NCI-H82 (cell line): Measurements from ENCODE around the gene PREX1.
"Not testable (repeated sequence)": the region's sequence is repeated elsewhere in the genome, so short reads cannot be mapped to it uniquely, and the experiment has no call there.

Source experiments
- DNase-seq: peaks from one replicate; lab custom pipeline; 2025; lab: John Stamatoyannopoulos, UW

The PREX1 gene

DNA sequence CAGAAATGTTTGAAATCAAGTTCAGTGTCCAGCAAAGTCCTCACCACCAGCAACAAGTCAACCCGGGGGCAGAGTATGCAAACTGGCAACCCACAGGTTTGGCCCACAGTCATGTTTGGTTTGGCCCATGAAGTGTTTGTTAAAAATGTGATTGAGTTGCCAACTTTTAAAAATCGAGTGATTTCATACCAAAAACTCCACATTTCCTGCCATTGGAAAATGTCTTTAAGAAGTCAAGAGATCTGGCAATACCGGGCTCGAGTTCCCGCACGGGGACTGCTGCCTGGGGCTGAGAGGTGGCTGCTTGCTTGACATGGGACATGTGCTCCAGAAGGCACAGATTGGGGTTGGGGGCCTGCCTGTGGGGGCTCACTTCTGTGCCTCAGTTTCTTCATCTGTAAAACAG is 36.1 kb downstream of the PREX1 start:
- DNase-seq: no peak

DNA sequence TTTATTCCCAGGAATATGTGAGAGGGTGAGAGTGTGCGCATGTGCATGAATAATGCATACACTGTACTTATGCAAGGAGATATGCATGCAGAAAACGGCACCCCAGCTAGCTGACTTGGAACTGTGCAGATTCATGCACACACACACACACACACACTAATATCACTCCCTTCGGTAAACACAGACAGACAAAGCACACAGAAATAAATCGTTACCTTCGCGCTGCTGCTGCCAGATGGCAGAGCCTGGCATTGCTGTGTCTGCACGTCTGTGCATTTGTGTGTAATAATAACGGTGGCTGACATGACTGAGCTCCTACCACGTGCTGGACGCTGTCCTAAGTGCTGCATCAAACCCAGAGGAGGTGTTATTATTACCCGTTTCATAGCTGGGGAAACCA is 36.8 kb downstream of the PREX1 start:
- DNase-seq: peak; percentile 53

- DNase-seq: peak; percentile 38
These were observed 37.3 kb downstream of the PREX1 start for GRCh38 chr20:48790473-48791003.

GRCh38 chr20:48789781-48790472 is 37.9 kb downstream of the PREX1 start:
- DNase-seq: no peak

GRCh38 chr20:48789185-48789668 is 38.6 kb downstream of the PREX1 start:
- no peak for DNase-seq

DNA sequence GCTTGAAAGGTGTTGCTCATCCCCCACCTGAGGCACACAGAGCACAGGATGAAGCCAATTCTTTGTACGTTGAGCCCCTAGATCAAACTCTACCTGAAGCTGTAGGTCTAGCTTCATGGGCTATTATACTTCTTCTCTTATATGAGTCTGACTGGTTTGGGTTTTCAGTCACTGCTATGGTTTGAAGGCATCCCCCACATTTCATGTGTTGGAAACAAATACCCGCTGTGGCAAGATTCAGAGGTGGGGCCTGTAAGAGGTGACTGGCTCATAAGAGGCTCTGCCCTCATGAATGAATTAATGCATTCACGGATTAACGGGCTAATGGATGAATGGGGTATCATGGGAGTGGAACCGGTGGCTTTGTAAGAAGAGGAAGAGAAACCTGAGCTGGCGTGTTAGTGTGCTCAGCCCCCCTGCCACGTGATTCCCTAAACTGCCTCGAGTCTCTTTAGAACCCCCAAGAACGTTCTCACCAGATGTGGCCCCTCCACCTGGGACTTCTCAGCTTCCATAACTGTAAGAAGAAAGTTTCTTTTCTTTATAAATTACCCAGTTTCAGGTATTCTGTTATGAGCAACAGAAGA is 39.2 kb downstream of the PREX1 start:
- peak; percentile 9 for DNase-seq

DNA sequence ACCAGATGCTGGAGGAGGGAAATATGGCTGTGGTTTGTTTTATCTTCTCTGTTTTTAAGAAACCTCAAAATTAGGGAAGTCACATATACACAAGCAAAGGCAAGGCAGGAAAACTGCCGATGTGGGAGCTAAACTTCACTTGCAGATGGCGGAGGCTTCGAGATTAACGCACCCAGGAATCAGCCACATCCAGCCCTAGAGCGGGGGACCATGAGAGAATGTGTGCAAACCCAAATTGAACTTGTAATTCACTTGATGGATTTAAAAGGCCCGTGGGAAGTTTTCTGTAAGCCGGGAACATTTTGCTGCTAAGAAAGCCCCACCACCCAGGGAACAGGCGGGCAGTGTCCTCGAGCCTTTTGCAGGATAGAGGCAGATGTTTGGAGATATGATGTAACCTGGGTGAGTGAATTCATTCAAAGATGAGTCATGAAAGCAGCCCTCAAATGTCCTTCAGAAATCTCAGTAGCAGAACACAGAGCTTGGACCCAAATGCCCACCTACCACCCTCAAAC is 39.9 kb downstream of the PREX1 start:
- peak; percentile 32 for DNase-seq

GRCh38 chr20:48786951-48787705 is 40.7 kb downstream of the PREX1 start:
- no peak for DNase-seq

- DNase-seq: no peak
These were observed 42.0 kb downstream of the PREX1 start for GRCh38 chr20:48785801-48786200.

DNA sequence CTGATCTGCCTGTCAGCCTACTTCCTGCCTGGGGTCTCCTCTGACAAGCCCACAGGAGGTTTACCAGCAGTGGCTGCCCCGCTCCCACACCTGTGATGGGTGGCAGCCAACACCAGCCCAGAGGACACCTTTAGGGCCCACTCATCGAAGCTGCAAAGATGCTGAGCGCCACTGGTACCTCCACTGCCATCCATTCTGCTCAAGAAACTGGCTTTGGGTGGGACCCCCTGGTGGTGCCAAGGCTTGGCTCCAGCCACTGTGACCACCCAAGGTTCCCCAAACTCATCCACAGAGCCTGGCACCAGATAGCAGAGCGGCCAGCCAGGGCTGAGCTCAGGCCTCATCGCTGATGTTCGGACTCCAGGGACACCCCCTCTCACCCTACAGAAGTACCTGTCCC is 42.5 kb downstream of the PREX1 start:
- DNase-seq: no peak

- no peak for DNase-seq
These were observed 43.5 kb downstream of the PREX1 start for GRCh38 chr20:48784273-48784641.

- DNase-seq: no peak
These were observed 44.1 kb downstream of the PREX1 start for GRCh38 chr20:48783533-48784272.

GRCh38 chr20:48782901-48783308 is 44.9 kb downstream of the PREX1 start:
- DNase-seq: no peak

GRCh38 chr20:48782053-48782452 is 45.7 kb downstream of the PREX1 start:
- no peak for DNase-seq

- no peak for DNase-seq
These were observed 46.2 kb downstream of the PREX1 start for GRCh38 chr20:48781634-48782033.

DNA sequence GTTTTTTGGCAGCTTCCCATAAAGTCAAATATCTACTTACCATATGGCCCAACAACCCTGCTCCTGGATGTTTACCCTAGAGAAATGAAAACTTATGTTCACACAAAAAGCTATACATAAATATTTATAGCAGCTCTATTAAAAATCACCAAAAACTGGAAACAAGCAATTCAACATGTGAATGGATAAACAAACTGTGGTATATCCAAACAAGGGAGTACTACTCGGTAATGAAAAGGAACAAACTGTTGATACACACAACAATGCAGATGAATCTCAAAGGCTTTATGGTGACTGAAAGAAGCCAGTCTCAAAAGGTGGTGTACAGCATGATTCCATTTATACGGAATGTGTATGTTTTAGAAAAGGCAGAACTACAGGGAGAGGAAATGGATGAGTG is 48.4 kb downstream of the PREX1 start:
- DNase-seq: no peak

DNA sequence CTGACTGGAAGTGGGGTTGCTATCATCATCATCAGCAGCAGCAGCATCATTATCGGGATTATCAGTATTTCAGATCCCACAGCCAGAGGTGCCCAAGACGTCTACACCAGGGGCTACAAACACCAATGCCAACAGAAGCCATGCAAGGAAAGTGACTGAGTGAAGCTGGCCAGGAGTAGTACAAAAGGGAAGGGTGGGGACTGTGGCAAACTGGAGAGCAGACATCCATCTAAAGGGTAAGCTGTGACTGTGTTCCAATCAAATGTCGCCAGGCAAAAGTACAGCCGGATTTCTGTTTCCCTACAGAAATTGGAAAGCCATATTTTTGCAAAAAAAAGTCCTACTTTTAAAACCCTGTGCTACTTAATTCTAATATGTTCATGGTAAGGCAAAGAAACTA is 50.0 kb downstream of the PREX1 start:
- no peak for DNase-seq

DNA sequence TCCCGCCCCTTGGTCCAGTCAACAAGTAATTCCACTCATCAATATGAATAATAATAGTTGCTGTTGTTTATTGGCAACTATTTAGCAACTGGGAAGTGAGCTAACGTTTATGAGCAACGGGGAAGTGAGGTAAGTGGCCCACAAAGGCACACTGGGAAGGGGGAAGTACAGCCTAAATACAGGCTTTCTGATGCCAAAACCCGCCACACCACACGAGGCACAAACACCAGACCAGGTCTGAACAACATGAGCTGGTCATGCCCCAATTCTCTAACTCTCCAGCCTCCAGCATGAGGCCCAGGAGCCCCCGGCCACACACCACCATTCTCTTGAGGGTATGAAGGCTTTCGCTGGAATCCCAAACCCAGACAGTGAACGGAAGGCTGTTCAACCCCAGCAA is 50.8 kb downstream of the PREX1 start:
- DNase-seq: no peak

- no peak for DNase-seq
These were observed 51.5 kb downstream of the PREX1 start for GRCh38 chr20:48776306-48776705.

- DNase-seq: not testable (repeated sequence)
These were observed 52.3 kb downstream of the PREX1 start for GRCh38 chr20:48775545-48775944.

GRCh38 chr20:48774696-48775095 is 53.1 kb downstream of the PREX1 start:
- no peak for DNase-seq

DNA sequence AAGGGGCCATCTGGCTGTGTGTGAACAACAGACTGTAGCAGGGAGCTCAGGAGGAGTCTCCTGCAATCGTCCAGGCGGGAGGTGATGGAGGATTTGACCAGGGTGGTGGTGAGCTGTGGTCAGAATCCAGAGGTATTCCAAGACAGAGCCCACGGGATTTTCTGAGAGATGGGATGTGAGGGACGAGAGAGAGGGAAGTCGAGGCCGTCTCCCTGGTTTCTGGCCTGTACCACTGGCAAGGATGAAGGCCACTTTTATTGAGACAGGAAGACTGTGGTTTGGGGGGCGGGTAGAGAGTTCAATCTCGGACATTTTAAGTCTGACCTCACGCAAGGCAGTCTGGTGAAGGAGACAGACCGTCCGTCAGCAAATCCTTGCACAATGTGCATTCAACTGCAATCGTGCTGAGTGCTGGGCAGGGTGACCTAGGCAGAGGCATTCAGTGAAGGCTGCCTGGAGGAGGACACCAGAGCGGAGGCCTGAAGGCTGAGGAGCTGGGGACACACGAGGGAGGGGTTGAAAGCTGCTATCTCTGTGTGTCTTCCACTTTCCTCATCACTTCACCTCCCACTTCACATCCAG is 53.9 kb downstream of the PREX1 start:
- DNase-seq: no peak
